GM12864 (cell line): ENCODE results near the gene RBM12.

Source experiments
- DNase-seq: peaks from one replicate; pipeline ENCODE4 v3.0.0-alpha.2; 2011; ENCODE audit warnings: low read depth
- H3K4me3 ChIP-seq: 2 replicates; pipeline ENCODE4 v1.5.1; 2011; ENCODE audit warnings: mild to moderate bottlenecking, low read depth, low read length, control low read depth
- CTCF ChIP-seq: IDR thresholded peaks from 2 replicates; pipeline ENCODE4 v1.5.1; 2011; ENCODE audit warnings: low read depth, mild to moderate bottlenecking, moderate library complexity, low read length, control low read depth, inconsistent platforms; ENCODE audit errors: missing control alignments

Gene RBM12

GRCh38 chr20:35600993-35601973 is 63.4 kb downstream of the RBM12 start:
- DNase-seq: no peak
- peak overlapping the region; percentile 42 for H3K4me3 ChIP-seq
- peak; percentile 43 for TF ChIP-seq CTCF

GRCh38 chr20:35600176-35600992 is 64.3 kb downstream of the RBM12 start:
- no peak for TF ChIP-seq CTCF
- DNase-seq: no peak
- H3K4me3 ChIP-seq: no peak overlapping the region

GRCh38 chr20:35599776-35600120 is 65.0 kb downstream of the RBM12 start:
- H3K4me3 ChIP-seq: no peak overlapping the region
- no peak for DNase-seq
- no peak for TF ChIP-seq CTCF
